ENCODE results near the gene MACROD2. TPM values are rescaled to one million over a fixed set of nuclear protein-coding genes. Genes with fewer than 3 reads are reported as not detected.

MACROD2 gene
- total RNA-seq, 1 experiment from 2014 or later: 1.6 TPM

GRCh38 chr20:15045246-15045645 is 1049.9 kb downstream of the MACROD2 start:
- H3K4me3 Mint-ChIP-seq: no peak overlapping the region
- no peak overlapping the region for H4K5ac ChIP-seq (ENCODE audit: insufficient read length, low read depth, low read length)
- no peak overlapping the region for H3K4ac ChIP-seq (ENCODE audit: low read depth, low read length)
- H3K23ac ChIP-seq (ENCODE audit: insufficient read length, low read depth, low read length): no peak overlapping the region
- no peak overlapping the region for H2BK120ac ChIP-seq (ENCODE audit: low read depth, low read length, poor library complexity, severe bottlenecking)
- no peaks in the 10 kb centered on the region for H3K9me3 Mint-ChIP-seq
- no peaks in the 10 kb centered on the region for H3K27me3 ChIP-seq (ENCODE audit: insufficient read depth, low read length)
- no peak overlapping the region for H3K4me2 ChIP-seq (ENCODE audit: insufficient read depth, insufficient read length, low read length)
- no peak overlapping the region for H4K8ac ChIP-seq (replicated peaks; ENCODE audit: insufficient read length, low read depth, low read length)
- no peaks in the 10 kb centered on the region for H3K27me3 Mint-ChIP-seq (ENCODE audit: low read depth)
- no peak overlapping the region for H3T11ph ChIP-seq (ENCODE audit: low read length)
- WGBS (ENCODE audit: extremely low coverage, insufficient read length, low lambda C conversion rate): no CpG with 5 or more reads among the region's 4 CpGs
- no peak overlapping the region for H3K9ac ChIP-seq (ENCODE audit: extremely low read depth, insufficient read length, low read length)
- H4K91ac ChIP-seq (ENCODE audit: insufficient read length, low read depth, low read length): no peak overlapping the region
- H3K18ac ChIP-seq (ENCODE audit: insufficient read length, low read depth, low read length): no peak overlapping the region
- no peaks in the 10 kb centered on the region for H3K79me1 ChIP-seq (ENCODE audit: insufficient read depth, low read depth, low read length, poor library complexity, severe bottlenecking)
- no peak overlapping the region for H2BK15ac ChIP-seq (ENCODE audit: low read depth, low read length)
- H3K27ac Mint-ChIP-seq: no peak overlapping the region
- H2BK12ac ChIP-seq (ENCODE audit: insufficient read length, low read depth, low read length): no peak overlapping the region
- H2BK5ac ChIP-seq (ENCODE audit: insufficient read length, low read length): no peak overlapping the region
- no peak for DNase-seq
- peaks cover 0 to 3% of the 10 kb centered on the region in 2 experiments; a peak in 1 of 4 replicates for H3K4me1 Mint-ChIP-seq
- H2BK20ac ChIP-seq (ENCODE audit: low read depth, low read length, poor library complexity, severe bottlenecking): no peak overlapping the region
- no peaks in the 10 kb centered on the region for H3K9me3 ChIP-seq (ENCODE audit: control insufficient read depth, low read depth, low read length)
- H3K79me2 ChIP-seq (ENCODE audit: insufficient read depth, low read length): no peaks in the 10 kb centered on the region
- H4K20me1 ChIP-seq (ENCODE audit: control insufficient read depth, insufficient read depth, insufficient read length): no peaks in the 10 kb centered on the region
- TF ChIP-seq CTCF (conservative IDR thresholded peaks at IDR 0.05): no peak
- no peaks in the 10 kb centered on the region for H3K4me1 ChIP-seq (ENCODE audit: insufficient read depth, low read length)
- no peak overlapping the region for H2AK5ac ChIP-seq (ENCODE audit: insufficient read length, low read length)
- no peaks in the 10 kb centered on the region for H3K23me2 ChIP-seq (ENCODE audit: insufficient read length, low read depth, low read length, poor library complexity, severe bottlenecking)
- no peak overlapping the region for H3K56ac ChIP-seq (ENCODE audit: insufficient read length, low read depth, low read length)
- no peak overlapping the region for H3K14ac ChIP-seq (ENCODE audit: insufficient read depth, low read length)
- H3K27ac ChIP-seq (ENCODE audit: insufficient read length, low read depth, low read length): no peak overlapping the region
- no peaks in the 10 kb centered on the region for H3K36me3 Mint-ChIP-seq (ENCODE audit: insufficient read depth in 1 of 3, low read depth in 3 of 3)
- H2AFZ ChIP-seq (ENCODE audit: low read length): no peak overlapping the region

Data from H9 (cell line).